GM06990 (cell line): ENCODE data around the gene CNNM2.

Experiments used
- DNase-seq: peaks from one replicate; pipeline ENCODE4 v3.0.0-alpha.2; 2011; ENCODE audit not compliant: insufficient read length; ENCODE audit errors: extremely low read depth
- H3K27me3 ChIP-seq: replicated peaks from 2 replicates; pipeline ENCODE4 v1.6.0; 2011; ENCODE audit warnings: low read length; ENCODE audit not compliant: control insufficient read depth, insufficient read depth
- H3K36me3 ChIP-seq: 2 replicates; pipeline ENCODE4 v1.5.1; 2011; ENCODE audit warnings: low read length; ENCODE audit not compliant: control insufficient read depth, insufficient read depth
- H3K4me3 ChIP-seq: replicated peaks from 2 replicates; pipeline ENCODE4 v1.5.1; 2011; ENCODE audit warnings: low read depth, mild to moderate bottlenecking, control low read depth, low read length
- TF ChIP-seq, protein P1 (sequence below): IDR thresholded peaks from 2 replicates; pipeline ENCODE4 v1.5.1; 2011; ENCODE audit warnings: low read length, control low read depth, mild to moderate bottlenecking, inconsistent platforms; ENCODE audit not compliant: insufficient read depth, poor library complexity, severe bottlenecking

Gene CNNM2

GRCh38 chr10:103109821-103110220 lies 191.7 kb downstream of the CNNM2 start:
- H3K27me3 ChIP-seq: no peaks in the 10 kb centered on the region
- no peaks in the 10 kb centered on the region for H3K36me3 ChIP-seq
- TF ChIP-seq, protein P1, sequence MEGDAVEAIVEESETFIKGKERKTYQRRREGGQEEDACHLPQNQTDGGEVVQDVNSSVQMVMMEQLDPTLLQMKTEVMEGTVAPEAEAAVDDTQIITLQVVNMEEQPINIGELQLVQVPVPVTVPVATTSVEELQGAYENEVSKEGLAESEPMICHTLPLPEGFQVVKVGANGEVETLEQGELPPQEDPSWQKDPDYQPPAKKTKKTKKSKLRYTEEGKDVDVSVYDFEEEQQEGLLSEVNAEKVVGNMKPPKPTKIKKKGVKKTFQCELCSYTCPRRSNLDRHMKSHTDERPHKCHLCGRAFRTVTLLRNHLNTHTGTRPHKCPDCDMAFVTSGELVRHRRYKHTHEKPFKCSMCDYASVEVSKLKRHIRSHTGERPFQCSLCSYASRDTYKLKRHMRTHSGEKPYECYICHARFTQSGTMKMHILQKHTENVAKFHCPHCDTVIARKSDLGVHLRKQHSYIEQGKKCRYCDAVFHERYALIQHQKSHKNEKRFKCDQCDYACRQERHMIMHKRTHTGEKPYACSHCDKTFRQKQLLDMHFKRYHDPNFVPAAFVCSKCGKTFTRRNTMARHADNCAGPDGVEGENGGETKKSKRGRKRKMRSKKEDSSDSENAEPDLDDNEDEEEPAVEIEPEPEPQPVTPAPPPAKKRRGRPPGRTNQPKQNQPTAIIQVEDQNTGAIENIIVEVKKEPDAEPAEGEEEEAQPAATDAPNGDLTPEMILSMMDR: no peak
- DNase-seq: no peak
- no peak overlapping the region for H3K4me3 ChIP-seq

GRCh38 chr10:103110407-103110806 lies 192.3 kb downstream of the CNNM2 start:
- H3K27me3 ChIP-seq: no peaks in the 10 kb centered on the region
- no peaks in the 10 kb centered on the region for H3K36me3 ChIP-seq
- H3K4me3 ChIP-seq: no peak overlapping the region
- TF ChIP-seq, protein P1: no peak
- DNase-seq: no peak

- TF ChIP-seq, protein P1: no peak
- Histone ChIP-seq H3K4me3 (peak overlapping the region; percentile 29), H3K27me3 (no peaks in the 10 kb centered on the region), H3K36me3 (no peaks in the 10 kb centered on the region)
- DNase-seq: peak; percentile 26
Observed at GRCh38 chr10:103111031-103111917, 193.2 kb downstream of the CNNM2 start.

- TF ChIP-seq, protein P1: no peak
- H3K4me3 ChIP-seq: peak overlapping the region; percentile 25
- no peaks in the 10 kb centered on the region for H3K27me3 ChIP-seq
- peak; percentile 52 for DNase-seq
- no peaks in the 10 kb centered on the region for H3K36me3 ChIP-seq
Observed at GRCh38 chr10:103111918-103112877, 194.1 kb downstream of the CNNM2 start.

DNA sequence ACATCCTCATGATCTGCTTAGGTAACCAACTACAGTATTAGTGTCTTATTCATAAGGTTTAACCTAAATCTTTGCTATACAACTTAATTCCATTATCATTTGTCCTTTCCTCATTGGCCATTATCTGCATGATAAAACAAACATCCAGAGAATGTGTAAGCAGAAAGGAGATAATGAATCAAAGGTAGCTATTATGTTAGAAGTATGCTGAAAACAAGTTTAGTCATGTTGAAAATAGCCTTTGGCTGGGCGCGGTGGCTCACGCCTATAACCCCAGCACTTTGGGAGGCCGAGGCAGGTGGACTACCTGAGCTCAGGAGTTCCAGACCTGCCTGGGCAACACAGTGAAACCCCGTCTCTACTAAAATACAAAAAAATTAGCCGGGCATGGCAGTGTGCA lies 196.8 kb downstream of the CNNM2 start:
- DNase-seq: no peak
- Histone ChIP-seq H3K27me3 (no peaks in the 10 kb centered on the region), H3K36me3 (no peaks in the 10 kb centered on the region), H3K4me3 (no peak overlapping the region)
- TF ChIP-seq, protein P1: no peak
